Gastrocnemius medialis (tissue), 4 donors: ENCODE data around the gene USE1. TPM values are rescaled to one million over a fixed set of nuclear protein-coding genes. Genes with fewer than 3 reads are reported as not detected.

Experiments used
- ATAC-seq, 2 donors: fragments of 150-250 bp; one replicate each; pipeline ENCODE4 v1.9.1; 2016
- DNase-seq, 2 donors: peaks; one replicate each; pipeline ENCODE4 v3.0.0-alpha.2; 2019
- H3K27ac ChIP-seq, 4 donors: fragments of 200-600 bp; sonication (generic); 1 replicate in 1 of 4; 2 replicates in 3 of 4; pipeline ENCODE4 v1.5.1; 2016 to 2018; ENCODE audit warnings: mild to moderate bottlenecking in 2 of 4, moderate library complexity in 1 of 4
- H3K27me3 ChIP-seq, 3 donors: fragments of 200-600 bp; sonication (generic) in 2 of 3; 1 replicate in 1 of 3; 2 replicates in 2 of 3; pipeline versions ENCODE4 v1.5.1 to v1.6.0; 2016 to 2019; ENCODE audit warnings: mild to moderate bottlenecking in 1 of 3, moderate library complexity in 1 of 3
- H3K36me3 ChIP-seq, 2 donors: fragments of 200-600 bp; sonication (generic) in 1 of 2; one replicate each; pipeline ENCODE4 v1.5.1; 2017 to 2018
- H3K4me1 ChIP-seq, 2 donors: fragments of 200-600 bp; sonication (generic) in 1 of 2; one replicate each; pipeline ENCODE4 v1.5.1; 2016 to 2017; ENCODE audit warnings: mild to moderate bottlenecking in 2 of 2
- H3K4me3 ChIP-seq, 4 donors: fragments of 200-600 bp; sonication (generic) in 3 of 4; 1 replicate in 1 of 4; 2 replicates in 3 of 4; pipeline ENCODE4 v1.5.1; 2016 to 2019; ENCODE audit warnings: mild to moderate bottlenecking in 2 of 4
- H3K9me3 ChIP-seq, 3 donors: fragments of 200-600 bp; sonication (generic) in 2 of 3; 1 replicate in 1 of 3; 2 replicates in 2 of 3; pipeline ENCODE4 v1.5.1; 2016 to 2019
- POLR2A ChIP-seq, 2 donors: fragments of 450-650 bp; IDR thresholded peaks; one replicate each; pipeline ENCODE4 v1.6.1; 2017; ENCODE audit warnings: antibody characterized with exemption in 2 of 2, mild to moderate bottlenecking in 2 of 2, moderate library complexity in 2 of 2
- in situ Hi-C, 4 donors: fragments of 200-750 bp; cut with MboI; loops; one replicate each; pipeline versions ENCODE4 v1.15.0 to v1.8.0; 2017; ENCODE audit warnings: low sequenced_read_pairs in 4 of 4
- intact Hi-C: fragments of 100-400 bp; cut with DNase I; formaldehyde crosslinking; loops from one replicate; pipeline ENCODE4 v1.15.1; 2023; ENCODE audit warnings: low total_unique reads
- total RNA-seq, 4 donors: library from RNA; depleted of rRNA; stranded (reverse); fragments of >200 nt; gene quantifications; one replicate each; pipeline versions ENCODE4 v1.1.0 to v1.2.3, GENCODE V29; 2016
- TF ChIP-seq, protein P1 (sequence below), 5 experiments: fragments of 450-650 bp in 3 of 5; fragments of 200-600 bp in 2 of 5; sonication (generic) in 2 of 5; IDR thresholded peaks in 4 of 5; conservative IDR thresholded peaks in 1 of 5; 1 replicate in 4 of 5; 2 replicates in 1 of 5; pipeline ENCODE4 v1.5.1; 2016 to 2019; ENCODE audit warnings: antibody characterized with exemption in 5 of 5, mild to moderate bottlenecking in 3 of 5, moderate library complexity in 3 of 5

USE1 gene
- total RNA-seq, 4 donors from 2014 or later: 14.1 to 39.9 (median 22.3) TPM

DNA sequence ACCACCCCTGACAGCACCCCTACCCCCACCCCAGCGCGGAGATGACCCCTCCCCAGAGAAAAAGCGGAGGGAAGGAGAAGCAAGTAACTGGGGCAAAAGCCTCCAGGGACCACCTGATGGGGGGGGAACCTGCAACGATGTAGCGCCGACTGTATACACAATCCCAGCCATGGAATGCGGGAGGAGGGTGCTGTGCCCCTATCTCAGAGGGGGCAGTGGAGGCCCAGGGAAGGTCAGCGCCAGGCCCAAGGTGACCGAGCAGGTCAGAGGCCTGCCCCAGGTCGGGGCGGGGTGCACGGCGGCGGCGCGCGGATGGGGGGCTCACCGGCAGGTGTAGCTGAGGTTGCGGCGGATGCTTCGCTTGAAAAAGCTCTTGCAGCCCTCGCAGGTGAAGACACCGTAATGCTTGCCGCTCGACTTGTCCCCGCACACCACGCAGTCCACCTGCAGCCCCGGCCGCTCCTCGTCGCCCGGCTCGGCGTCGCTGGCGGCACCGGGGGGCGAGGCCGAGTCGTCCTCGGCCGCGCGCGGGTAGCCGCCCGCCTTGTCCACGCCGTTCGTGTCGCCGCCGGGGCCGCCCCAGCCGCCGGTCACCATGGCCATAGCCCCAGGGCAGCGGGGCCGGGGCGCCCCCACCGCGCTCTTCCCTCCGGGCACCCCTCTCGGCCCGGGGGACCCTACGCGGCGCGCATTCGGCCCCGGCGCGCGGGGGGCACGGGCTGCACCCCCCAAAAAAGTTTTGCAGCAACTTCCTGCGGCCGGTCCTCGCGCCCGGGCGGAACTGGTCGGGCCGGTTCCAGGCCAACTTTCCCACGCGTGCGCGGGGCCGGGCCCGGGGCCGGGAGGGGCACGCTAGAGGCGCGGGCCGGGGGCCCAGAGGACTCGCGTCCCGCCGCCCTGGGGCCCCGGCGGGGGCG, 29.7 kb downstream of the USE1 start:
- Histone ChIP-seq H3K9me3 (no peaks in the 10 kb centered on the region), H3K27ac (peak overlapping the region; percentile 85 to 91 (median 90)), H3K4me1 (peaks cover 28 to 39% of the 10 kb centered on the region in 2 donors), H3K27me3 (no peaks in the 10 kb centered on the region), H3K36me3 (no peaks in the 10 kb centered on the region), H3K4me3 (peak overlapping the region; percentile 63 to 85 (median 73))
- TF ChIP-seq POLR2A (IDR thresholded peaks at IDR 0.05): no peak
- TF ChIP-seq, protein P1, sequence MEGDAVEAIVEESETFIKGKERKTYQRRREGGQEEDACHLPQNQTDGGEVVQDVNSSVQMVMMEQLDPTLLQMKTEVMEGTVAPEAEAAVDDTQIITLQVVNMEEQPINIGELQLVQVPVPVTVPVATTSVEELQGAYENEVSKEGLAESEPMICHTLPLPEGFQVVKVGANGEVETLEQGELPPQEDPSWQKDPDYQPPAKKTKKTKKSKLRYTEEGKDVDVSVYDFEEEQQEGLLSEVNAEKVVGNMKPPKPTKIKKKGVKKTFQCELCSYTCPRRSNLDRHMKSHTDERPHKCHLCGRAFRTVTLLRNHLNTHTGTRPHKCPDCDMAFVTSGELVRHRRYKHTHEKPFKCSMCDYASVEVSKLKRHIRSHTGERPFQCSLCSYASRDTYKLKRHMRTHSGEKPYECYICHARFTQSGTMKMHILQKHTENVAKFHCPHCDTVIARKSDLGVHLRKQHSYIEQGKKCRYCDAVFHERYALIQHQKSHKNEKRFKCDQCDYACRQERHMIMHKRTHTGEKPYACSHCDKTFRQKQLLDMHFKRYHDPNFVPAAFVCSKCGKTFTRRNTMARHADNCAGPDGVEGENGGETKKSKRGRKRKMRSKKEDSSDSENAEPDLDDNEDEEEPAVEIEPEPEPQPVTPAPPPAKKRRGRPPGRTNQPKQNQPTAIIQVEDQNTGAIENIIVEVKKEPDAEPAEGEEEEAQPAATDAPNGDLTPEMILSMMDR (IDR thresholded peaks at IDR 0.05 in 4 of 5, conservative IDR thresholded peaks at IDR 0.05 in 1 of 5): no peak
- in situ Hi-C loops (no loop called here), intact Hi-C loops (no loop called here)
- ATAC-seq (peak; percentile 14 to 15), DNase-seq (no peak)

DNA sequence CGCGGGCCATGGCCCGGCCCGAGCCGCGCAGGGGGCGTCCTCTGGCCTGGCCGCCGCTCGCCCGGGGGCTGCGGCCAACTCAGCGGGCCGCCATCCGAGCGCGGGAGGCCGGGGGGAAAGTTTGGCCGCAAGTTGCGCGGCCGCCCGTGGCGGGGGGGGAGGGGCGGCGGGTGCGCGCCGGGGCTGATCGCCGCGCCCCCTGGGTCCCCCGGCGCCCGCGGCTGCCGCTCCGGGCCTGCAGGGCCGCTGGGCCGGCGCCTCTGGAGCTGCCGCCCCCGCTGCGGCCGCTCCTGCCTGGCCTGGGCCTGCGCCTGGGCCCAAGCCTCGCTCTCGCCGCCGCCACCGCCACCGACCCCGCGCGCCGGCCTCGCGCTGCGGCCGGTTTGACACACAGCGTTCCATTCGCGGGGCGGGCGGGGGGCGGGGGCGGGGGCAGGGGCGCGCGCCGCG, 30.4 kb downstream of the USE1 start, which contains the start of gene NR2F6:
NR2F6 (minus strand) TSS at position 385 of the 450 bp plus-strand sequence. CDS start 699 bp downstream, outside the sequence.
- TF ChIP-seq POLR2A (IDR thresholded peaks at IDR 0.05): peak; percentile 73 to 83
- TF ChIP-seq, protein P1 (IDR thresholded peaks at IDR 0.05 in 4 of 5, conservative IDR thresholded peaks at IDR 0.05 in 1 of 5): no peak
- ATAC-seq (peak; percentile 12 to 17), DNase-seq (no peak)
- in situ Hi-C loops: no loop called here
- Histone ChIP-seq H3K27me3 (no peaks in the 10 kb centered on the region), H3K4me3 (peak within 1 kb of the TSS; percentile 63 to 85 (median 73)), H3K36me3 (no peaks in the 10 kb centered on the region), H3K27ac (peak within 1 kb of the TSS; percentile 85 to 93 (median 90)), H3K4me1 (peaks cover 28 to 39% of the 10 kb centered on the region in 2 donors), H3K9me3 (no peaks in the 10 kb centered on the region)
- intact Hi-C loops: no loop called here

DNA sequence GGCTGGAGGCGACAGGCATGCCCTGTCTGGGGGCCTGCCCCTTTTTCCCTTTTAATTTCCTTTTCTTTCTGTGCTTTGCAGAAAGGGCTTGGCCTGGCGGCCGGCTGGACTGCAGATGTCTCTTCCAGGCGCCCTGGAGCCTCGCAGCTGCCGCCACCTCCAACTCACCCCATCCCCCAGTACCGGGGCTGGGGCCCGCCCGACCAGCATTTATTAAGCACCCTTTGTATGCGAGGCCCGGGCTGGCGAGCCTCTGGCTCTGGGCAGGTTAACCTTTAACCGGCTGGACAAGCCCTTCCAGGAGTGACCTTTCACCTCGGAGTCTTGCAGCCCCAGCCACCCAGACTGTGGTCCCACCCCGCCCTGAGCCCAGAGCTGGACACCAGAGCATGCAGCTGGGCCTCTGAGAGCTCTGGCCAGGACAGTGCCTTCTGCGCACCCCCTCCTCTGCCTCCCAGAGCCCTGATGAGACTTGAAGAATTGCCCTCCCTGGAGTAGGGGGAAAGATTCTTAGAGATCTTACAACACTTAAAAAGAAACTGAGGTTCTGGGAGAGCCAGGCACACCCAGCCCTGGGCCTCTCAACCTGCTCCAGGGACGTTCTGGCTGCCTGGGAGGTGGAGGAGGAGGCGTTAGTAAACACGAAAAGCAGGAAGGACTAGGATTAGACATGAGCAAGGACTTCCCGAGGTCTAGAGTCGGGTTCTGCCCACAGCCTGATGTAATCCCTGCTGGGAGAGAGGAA, 31.7 kb downstream of the USE1 start:
- H3K27ac ChIP-seq: peak overlapping the region; percentile 75 to 93 (median 87)
- ATAC-seq (peak in 1 of 2 donors; percentile 1), DNase-seq (no peak)
- no peaks in the 10 kb centered on the region for H3K36me3 ChIP-seq
- TF ChIP-seq, protein P1 (IDR thresholded peaks at IDR 0.05 in 4 of 5, conservative IDR thresholded peaks at IDR 0.05 in 1 of 5): no peak
- no peak for TF ChIP-seq POLR2A (IDR thresholded peaks at IDR 0.05)
- no peaks in the 10 kb centered on the region for H3K9me3 ChIP-seq
- intact Hi-C loops: loop anchor here (1.0 kb wide), 3 partner anchors 20 to 308 kb away; partner anchors contain the start of genes BABAM1, COLGALT1 and OCEL1
- peak overlapping the region; percentile 54 to 78 (median 69) for H3K4me3 ChIP-seq
- H3K27me3 ChIP-seq: no peaks in the 10 kb centered on the region
- H3K4me1 ChIP-seq: peaks cover 21 to 26% of the 10 kb centered on the region in 2 donors
- in situ Hi-C loops: no loop called here

DNA sequence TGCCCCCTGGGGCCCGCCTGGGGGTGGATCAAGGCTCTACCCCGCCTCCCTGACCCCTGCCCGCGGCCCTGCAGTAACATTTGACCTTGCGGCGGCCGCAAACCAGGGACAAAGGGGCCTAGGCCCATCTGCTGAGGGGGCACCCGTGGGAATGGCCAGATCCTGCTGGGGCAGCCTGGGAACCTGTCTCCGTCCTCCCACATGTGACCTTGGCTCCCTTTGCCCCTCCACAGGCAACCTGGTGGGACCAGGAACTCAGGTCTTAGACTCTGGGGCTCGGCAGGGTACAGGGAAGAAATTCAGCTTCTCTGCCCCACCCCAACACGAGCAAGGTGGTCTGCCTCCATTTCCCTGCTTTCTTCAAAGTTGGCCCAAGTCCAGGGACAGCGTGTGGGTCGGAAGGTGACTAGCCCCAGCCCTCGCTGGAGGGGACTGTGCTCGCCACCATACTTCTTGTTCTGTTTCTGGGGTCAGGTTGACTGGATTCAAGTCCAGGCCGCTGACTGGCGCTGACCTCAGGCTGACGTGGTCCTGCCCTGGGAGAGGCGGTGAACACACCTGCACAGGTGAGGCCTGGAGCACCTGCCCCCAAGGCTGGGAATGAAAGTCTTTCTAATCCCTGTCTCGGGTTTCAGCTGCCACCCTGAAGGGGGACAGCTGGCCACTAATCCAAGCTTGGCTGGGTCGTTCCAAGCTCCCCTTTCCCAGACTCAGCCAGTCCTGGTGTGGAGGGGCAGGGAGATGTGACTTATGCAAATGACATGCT, 33.0 kb downstream of the USE1 start:
- Histone ChIP-seq H3K4me1 (peaks cover 10 to 13% of the 10 kb centered on the region in 2 donors), H3K36me3 (no peaks in the 10 kb centered on the region), H3K27ac (no peak overlapping the region), H3K27me3 (no peaks in the 10 kb centered on the region), H3K9me3 (no peaks in the 10 kb centered on the region), H3K4me3 (no peak overlapping the region)
- intact Hi-C loops (no loop called here), in situ Hi-C loops (no loop called here)
- ATAC-seq: no peak
- TF ChIP-seq POLR2A (IDR thresholded peaks at IDR 0.05): no peak
- TF ChIP-seq, protein P1 (IDR thresholded peaks at IDR 0.05 in 4 of 5, conservative IDR thresholded peaks at IDR 0.05 in 1 of 5): no peak
- DNase-seq: no peak
